Skeletal muscle satellite cell (primary cell): ENCODE measurements around the gene CYP1A1.

ENCODE experiments used
- H3K27me3 ChIP-seq: 2 replicates; pipeline ENCODE4 v1.7.0; 2013; ENCODE audit warnings: low read length; ENCODE audit not compliant: control insufficient read depth, insufficient read depth
- H3K36me3 ChIP-seq: 2 replicates; pipeline ENCODE4 v1.7.0; 2013; ENCODE audit warnings: mild to moderate bottlenecking, control low read depth, low read length; ENCODE audit not compliant: insufficient read depth
- H3K4me1 ChIP-seq: 2 replicates; pipeline ENCODE4 v1.7.0; 2013; ENCODE audit warnings: low read length; ENCODE audit not compliant: control insufficient read depth, insufficient read depth
- H3K4me2 ChIP-seq: 2 replicates; pipeline ENCODE4 v1.7.0; 2013; ENCODE audit warnings: mild to moderate bottlenecking, low read length
- H3K4me3 ChIP-seq: 2 replicates; pipeline ENCODE4 v1.7.0; 2013; ENCODE audit warnings: low read length
- H3K9ac ChIP-seq: 2 replicates; pipeline ENCODE4 v1.7.0; 2013; ENCODE audit warnings: mild to moderate bottlenecking, low read depth, low read length, moderate library complexity
- H3K9me3 ChIP-seq: replicated peaks from 2 replicates; pipeline ENCODE4 v1.7.0; 2013; ENCODE audit warnings: mild to moderate bottlenecking, control low read depth, low read length

Gene CYP1A1

GRCh38 chr15:74716651-74717050 lies 8.7 kb downstream of the CYP1A1 start:
- Histone ChIP-seq H3K4me3 (no peak overlapping the region), H3K4me1 (no peaks in the 10 kb centered on the region), H3K27me3 (peaks cover 34% of the 10 kb centered on the region), H3K4me2 (no peak overlapping the region), H3K9me3 (no peaks in the 10 kb centered on the region), H3K36me3 (no peaks in the 10 kb centered on the region), H3K9ac (no peak overlapping the region)

DNA sequence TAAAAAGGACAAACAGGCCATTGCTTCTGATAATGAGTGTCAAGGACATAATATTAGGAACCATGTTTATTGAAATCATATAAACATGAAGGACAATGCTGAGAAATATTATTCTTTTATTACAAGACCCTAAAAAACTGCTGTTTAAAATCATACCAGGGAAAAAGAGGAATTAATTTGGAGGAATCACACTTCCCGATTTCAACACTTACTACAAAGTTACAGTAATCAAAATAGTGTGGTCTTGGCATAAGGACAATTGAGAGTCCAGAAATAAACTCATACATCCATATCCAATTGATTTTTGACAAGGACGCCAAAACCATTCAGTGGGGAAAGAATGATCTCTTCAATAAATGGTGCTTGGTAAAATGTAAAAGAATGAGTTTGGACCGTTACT lies 13.0 kb downstream of the CYP1A1 start:
- Histone ChIP-seq H3K27me3 (peaks cover 30% of the 10 kb centered on the region), H3K9ac (no peak overlapping the region), H3K36me3 (no peaks in the 10 kb centered on the region), H3K4me2 (no peak overlapping the region), H3K9me3 (no peaks in the 10 kb centered on the region), H3K4me1 (no peaks in the 10 kb centered on the region), H3K4me3 (no peak overlapping the region)

DNA sequence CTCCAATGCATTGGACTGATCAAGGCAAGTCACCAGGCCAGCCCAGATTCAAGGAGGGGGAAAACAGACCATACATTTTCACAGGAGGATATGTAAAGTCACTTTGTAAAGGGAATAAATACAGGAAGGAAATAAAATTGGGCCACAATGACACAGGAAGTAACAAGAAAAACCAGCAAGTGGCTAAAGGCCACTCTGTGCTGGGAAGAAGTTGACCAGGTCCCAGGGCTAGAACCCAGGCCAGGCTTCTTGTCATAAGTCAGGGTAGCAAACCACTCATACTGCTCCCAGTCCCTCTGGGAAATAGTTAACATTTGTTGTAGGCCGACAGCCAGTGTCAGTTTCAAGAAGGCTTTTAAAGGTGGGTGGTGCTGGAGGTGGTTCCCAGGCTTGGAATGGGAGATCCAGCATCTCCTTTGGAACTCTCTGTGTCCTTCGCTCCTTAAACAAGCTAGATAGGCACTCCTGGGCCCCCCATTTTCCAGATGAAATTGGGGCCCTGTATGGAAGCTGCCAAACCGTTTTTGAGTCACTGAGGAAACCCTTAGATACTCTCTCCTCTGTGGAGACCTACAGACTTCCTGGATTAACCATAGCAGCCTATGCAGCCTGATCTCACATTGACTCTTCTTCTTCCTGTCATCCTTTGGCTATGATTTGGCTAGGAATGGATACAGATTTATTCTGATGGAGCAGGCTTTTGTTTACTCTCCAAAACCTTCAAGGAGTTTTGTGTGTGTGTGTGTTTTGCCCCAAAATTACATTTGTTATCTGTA lies 14.8 kb downstream of the CYP1A1 start:
- Histone ChIP-seq H3K4me3 (no peak overlapping the region), H3K9ac (no peak overlapping the region), H3K27me3 (peaks cover 40% of the 10 kb centered on the region), H3K36me3 (no peaks in the 10 kb centered on the region), H3K9me3 (no peaks in the 10 kb centered on the region), H3K4me2 (no peak overlapping the region), H3K4me1 (no peaks in the 10 kb centered on the region)

GRCh38 chr15:74709892-74710291 lies 15.4 kb downstream of the CYP1A1 start:
- Histone ChIP-seq H3K4me3 (no peak overlapping the region), H3K36me3 (no peaks in the 10 kb centered on the region), H3K9ac (no peak overlapping the region), H3K4me2 (no peak overlapping the region), H3K27me3 (peaks cover 41% of the 10 kb centered on the region), H3K9me3 (no peaks in the 10 kb centered on the region), H3K4me1 (no peaks in the 10 kb centered on the region)

DNA sequence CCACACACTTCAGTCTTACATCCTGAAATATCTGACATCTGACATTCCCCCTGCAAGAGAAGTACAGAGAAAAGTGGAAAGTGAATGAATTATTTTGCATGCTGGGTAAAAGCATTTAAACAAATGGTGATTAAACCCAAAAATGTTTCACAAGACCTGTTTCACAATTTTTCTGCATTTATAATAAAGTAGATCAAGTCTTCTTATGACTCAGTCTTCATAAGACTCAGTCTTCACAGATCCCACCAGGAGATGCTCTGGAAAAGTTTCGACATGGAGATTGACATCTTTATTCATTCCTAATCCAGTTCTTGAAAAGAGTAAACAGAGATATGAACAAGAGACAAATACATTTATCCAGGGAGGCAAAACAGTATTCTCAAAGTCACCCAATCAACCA lies 16.3 kb downstream of the CYP1A1 start:
- Histone ChIP-seq H3K27me3 (peaks cover 41% of the 10 kb centered on the region), H3K36me3 (no peaks in the 10 kb centered on the region), H3K4me1 (no peaks in the 10 kb centered on the region), H3K4me2 (no peak overlapping the region), H3K9ac (no peak overlapping the region), H3K9me3 (no peaks in the 10 kb centered on the region), H3K4me3 (no peak overlapping the region)

DNA sequence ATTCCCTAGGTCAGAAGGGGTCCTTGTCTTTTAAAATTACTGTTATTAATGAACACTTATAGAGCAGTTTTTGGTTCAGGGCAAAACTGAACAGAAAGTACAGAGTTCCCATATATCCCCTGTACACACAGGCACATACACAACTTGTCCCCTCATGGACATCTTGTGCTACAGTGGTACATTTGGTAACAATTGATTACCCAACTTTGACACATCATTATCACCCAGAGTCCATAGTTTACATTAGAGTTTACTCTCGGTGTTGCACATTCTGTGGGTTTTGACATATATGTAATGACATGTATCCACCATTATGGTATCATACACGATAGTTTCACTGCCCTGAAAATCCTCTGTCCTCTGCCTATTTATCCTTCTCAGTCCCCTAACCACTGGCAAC lies 28.5 kb downstream of the CYP1A1 start:
- H3K9me3 ChIP-seq, result no peaks in the 10 kb centered on the region
- H3K4me1 ChIP-seq, result peaks cover 8% of the 10 kb centered on the region
- no peak overlapping the region for H3K4me3 ChIP-seq
- H3K9ac ChIP-seq, result peak overlapping the region; percentile 97
- H3K27me3 ChIP-seq, result peaks cover 9% of the 10 kb centered on the region
- H3K36me3 ChIP-seq, result no peaks in the 10 kb centered on the region
- peak overlapping the region; percentile 93 for H3K4me2 ChIP-seq

- Histone ChIP-seq H3K27me3 (peaks cover 5% of the 10 kb centered on the region), H3K4me2 (peak overlapping the region; percentile 93)
These were observed 29.0 kb downstream of the CYP1A1 start for GRCh38 chr15:74696398-74696729.

DNA sequence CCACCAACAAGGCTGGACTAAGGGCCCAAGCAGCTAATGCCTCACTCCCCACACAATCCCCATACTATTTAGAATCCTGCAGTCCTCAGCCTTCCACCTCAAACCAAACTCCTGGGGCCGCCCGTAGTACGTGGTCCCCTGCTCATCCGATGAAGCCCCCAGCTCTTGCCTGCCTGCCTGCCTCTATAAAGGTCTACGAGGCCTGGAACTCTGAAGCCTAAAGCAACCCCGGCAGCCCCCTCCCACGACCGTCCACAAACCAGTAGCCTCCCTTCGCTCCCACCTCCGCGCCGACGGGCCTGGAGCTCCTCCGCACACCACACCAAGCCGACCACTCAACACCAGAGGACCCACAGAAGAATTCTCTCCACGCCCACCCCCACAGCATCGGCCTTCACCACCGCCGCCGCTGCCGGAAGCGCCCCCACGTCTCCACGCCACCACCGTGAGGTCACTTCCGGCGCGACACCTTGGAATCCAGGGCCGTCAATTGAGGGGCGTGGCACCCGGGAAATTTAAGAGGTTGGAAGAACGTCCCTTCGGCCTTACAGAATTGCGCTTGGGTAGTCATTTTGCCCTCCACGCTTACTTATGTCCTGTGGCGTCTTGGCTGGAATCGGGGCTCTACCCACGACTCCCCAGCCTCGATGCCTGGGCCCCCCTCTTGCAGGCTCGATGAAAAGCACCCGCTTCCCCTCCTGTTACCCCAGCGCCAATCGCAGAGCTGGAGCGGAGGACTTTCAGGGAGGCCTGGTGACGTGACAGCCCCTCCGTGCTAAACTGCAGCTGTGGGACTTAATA lies 29.5 kb downstream of the CYP1A1 start, which contains the start of gene EDC3:
TSS of gene EDC3 (minus strand) at position 428 of the 801 bp plus-strand sequence. CDS start 20,900 bp downstream, outside the sequence.
- H3K9me3 ChIP-seq, result no peaks in the 10 kb centered on the region
- peak within 1 kb of the TSS; percentile 91 for H3K4me3 ChIP-seq

More at GRCh38 chr15:74696398-74696729, 29.0 kb downstream of the CYP1A1 start:
- H3K4me3 ChIP-seq, result peak overlapping the region; percentile 91
- no peaks in the 10 kb centered on the region for H3K9me3 ChIP-seq
- peak overlapping the region; percentile 97 for H3K9ac ChIP-seq
- H3K36me3 ChIP-seq, result no peaks in the 10 kb centered on the region
- peaks cover 8% of the 10 kb centered on the region for H3K4me1 ChIP-seq

DNA sequence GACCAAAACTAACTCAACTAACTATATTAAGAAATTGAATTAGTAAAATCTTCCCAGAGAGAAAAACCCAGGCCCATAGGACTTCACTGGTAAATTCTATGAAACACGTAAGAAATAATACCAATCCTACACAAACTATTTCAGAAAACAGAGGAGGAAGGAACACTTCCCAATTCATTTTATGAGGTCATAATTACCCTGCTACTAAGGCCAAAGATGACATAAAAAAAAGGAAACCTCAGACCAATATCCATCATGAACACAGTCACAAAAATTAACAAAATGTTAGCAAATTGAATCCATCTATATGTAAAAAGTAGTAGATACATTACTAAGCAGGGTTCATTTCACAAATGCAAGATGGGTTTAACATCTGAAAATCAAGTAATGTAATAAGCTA lies 33.0 kb downstream of the CYP1A1 start:
- no peaks in the 10 kb centered on the region for H3K27me3 ChIP-seq
- no peaks in the 10 kb centered on the region for H3K36me3 ChIP-seq
- H3K4me2 ChIP-seq, result no peak overlapping the region
- no peak overlapping the region for H3K4me3 ChIP-seq
- no peaks in the 10 kb centered on the region for H3K9me3 ChIP-seq
- peaks cover 8% of the 10 kb centered on the region for H3K4me1 ChIP-seq
- H3K9ac ChIP-seq, result no peak overlapping the region

More for the DNA sequence above, 29.5 kb downstream of the CYP1A1 start, which contains the start of gene EDC3:
- peak within 1 kb of the TSS; percentile 97 for H3K9ac ChIP-seq
- H3K36me3 ChIP-seq, result no peaks in the 10 kb centered on the region
- peak within 1 kb of the TSS; percentile 93 for H3K4me2 ChIP-seq
- H3K4me1 ChIP-seq, result peaks cover 8% of the 10 kb centered on the region
- no peaks in the 10 kb centered on the region for H3K27me3 ChIP-seq

- Histone ChIP-seq H3K9me3 (no peaks in the 10 kb centered on the region), H3K36me3 (no peaks in the 10 kb centered on the region), H3K27me3 (no peaks in the 10 kb centered on the region), H3K4me3 (no peak overlapping the region), H3K4me1 (no peaks in the 10 kb centered on the region), H3K9ac (no peak overlapping the region), H3K4me2 (no peak overlapping the region)
These were observed 41.6 kb downstream of the CYP1A1 start for GRCh38 chr15:74683758-74684157.

GRCh38 chr15:74682954-74683353 lies 42.4 kb downstream of the CYP1A1 start:
- Histone ChIP-seq H3K4me2 (no peak overlapping the region), H3K9me3 (no peaks in the 10 kb centered on the region), H3K4me3 (no peak overlapping the region), H3K4me1 (no peaks in the 10 kb centered on the region), H3K9ac (no peak overlapping the region), H3K36me3 (no peaks in the 10 kb centered on the region), H3K27me3 (no peaks in the 10 kb centered on the region)
